GM12878 (cell line): ENCODE measurements around the gene ERVMER34-1. TPM values are rescaled to one million over a fixed set of nuclear protein-coding genes. Genes with fewer than 3 reads are reported as not detected.

Experiments used
- ATF7 ChIP-seq: fragments of 450-650 bp; IDR thresholded peaks from 2 replicates; pipeline ENCODE4 v1.6.1; 2016; ENCODE audit warnings: low read depth, mild to moderate bottlenecking
- BCL3 ChIP-seq: IDR thresholded peaks from 2 replicates; pipeline ENCODE4 v1.6.1; 2011; ENCODE audit warnings: borderline replicate concordance, low read depth, mild to moderate bottlenecking, moderate library complexity, low read length; ENCODE audit not compliant: insufficient read depth, poor library complexity, severe bottlenecking
- CBX5 ChIP-seq: sonication (generic); IDR thresholded peaks from 2 replicates; pipeline ENCODE4 v1.6.1; 2016; ENCODE audit warnings: low read depth, moderate library complexity, mild to moderate bottlenecking, inconsistent platforms
- ELK1 ChIP-seq: IDR thresholded peaks from 2 replicates; pipeline ENCODE4 v1.6.1; 2012; ENCODE audit warnings: low read depth, low read length, improper control_type of control experiment
- FOS ChIP-seq: IDR thresholded peaks from 3 replicates; pipeline ENCODE4 v1.6.1; 2011; ENCODE audit warnings: borderline replicate concordance; ENCODE audit not compliant: insufficient read length; ENCODE audit errors: extremely low read depth
- GABPA ChIP-seq: IDR thresholded peaks from 2 replicates; pipeline ENCODE4 v1.6.1; 2014; ENCODE audit warnings: antibody characterized with exemption, low read depth, mild to moderate bottlenecking, inconsistent platforms
- IKZF2 ChIP-seq, 2 experiments: fragments of 450-650 bp; IDR thresholded peaks; 2 replicates each; pipeline ENCODE4 v1.6.1; 2017; ENCODE audit warnings: mild to moderate bottlenecking in 2 of 2, moderate library complexity in 2 of 2
- IRF3 ChIP-seq: fragments of 450-650 bp; IDR thresholded peaks from 2 replicates; pipeline ENCODE4 v1.6.1; 2014; ENCODE audit warnings: mild to moderate bottlenecking
- MEF2A ChIP-seq: IDR thresholded peaks from 2 replicates; pipeline ENCODE4 v1.6.1; 2011; ENCODE audit warnings: low read depth, mild to moderate bottlenecking, low read length, moderate library complexity; ENCODE audit not compliant: insufficient read depth
- MXI1 ChIP-seq: fragments of 150-350 bp; IDR thresholded peaks from 2 replicates; pipeline ENCODE4 v1.6.1; 2011; ENCODE audit warnings: low read depth, mild to moderate bottlenecking, inconsistent platforms, low read length, improper control_type of control experiment
- NKRF ChIP-seq: fragments of 450-650 bp; conservative IDR thresholded peaks from 2 replicates; pipeline ENCODE4 v1.6.1; 2017; ENCODE audit warnings: mild to moderate bottlenecking, moderate library complexity
- NR2C2 ChIP-seq: IDR thresholded peaks from 2 replicates; pipeline ENCODE4 v1.6.1; 2011; ENCODE audit warnings: borderline replicate concordance, low read depth; ENCODE audit not compliant: control insufficient read depth, insufficient read length
- PKNOX1 ChIP-seq: fragments of 450-650 bp; IDR thresholded peaks from 2 replicates; pipeline ENCODE4 v1.6.1; 2016; ENCODE audit warnings: mild to moderate bottlenecking
- POLR2AphosphoS5 ChIP-seq: IDR thresholded peaks from 2 replicates; pipeline ENCODE4 v1.6.1; 2011; ENCODE audit warnings: mild to moderate bottlenecking, low read length, inconsistent platforms
- RCOR1 ChIP-seq: conservative IDR thresholded peaks from 2 replicates; pipeline ENCODE4 v1.6.1; 2012; ENCODE audit warnings: low read depth, low read length, improper control_type of control experiment
- RELB ChIP-seq: fragments of 450-650 bp; IDR thresholded peaks from 2 replicates; pipeline ENCODE4 v1.6.1; 2017; ENCODE audit warnings: low read depth, mild to moderate bottlenecking, moderate library complexity
- SIN3A ChIP-seq: IDR thresholded peaks from 2 replicates; pipeline ENCODE4 v1.6.1; 2012; ENCODE audit warnings: low read depth, low read length, improper control_type of control experiment
- STAT1 ChIP-seq: fragments of 450-650 bp; conservative IDR thresholded peaks from 2 replicates; pipeline ENCODE4 v1.6.1; 2014; ENCODE audit warnings: antibody characterized with exemption, mild to moderate bottlenecking
- STAT3 ChIP-seq: IDR thresholded peaks from 2 replicates; pipeline ENCODE4 v1.6.1; 2011; ENCODE audit warnings: low read depth, low read length, improper control_type of control experiment
- ZBED1 ChIP-seq: IDR thresholded peaks from 2 replicates; pipeline ENCODE4 v1.6.1; 2016; ENCODE audit warnings: borderline replicate concordance
- ZSCAN29 ChIP-seq: fragments of 450-650 bp; IDR thresholded peaks from 2 replicates; pipeline ENCODE4 v1.6.1; 2017; ENCODE audit warnings: mild to moderate bottlenecking, moderate library complexity
- polyA plus RNA-seq, 11 experiments: library from polyadenylated mRNA; depleted of rRNA in 4 of 11; unstranded in 6 of 11; stranded (reverse) in 5 of 11; fragments of >200 nt; fragmentation: Nextera tagmentation in 4 of 11; fragmentation: Illumina TruSeq in 1 of 11; extraction: Ambion mirVana in 4 of 11; extraction: Trizol in 1 of 11; gene quantifications; 1 replicate in 1 of 11; 2 replicates in 10 of 11; pipeline versions ENCODE4 v1.2.1 to v1.2.3, GENCODE V29; 2011 to 2016; ENCODE audit warnings: inconsistent platforms in 2 of 11, missing spikeins in 2 of 11, low read depth in 1 of 11
- total RNA-seq, 4 experiments: library from RNA; depleted of rRNA in 3 of 4; stranded (reverse); fragments of >200 nt in 3 of 4; fragmentation: Illumina TruSeq in 1 of 4; extraction: Trizol in 1 of 4; gene quantifications; 2 replicates each; pipeline versions ENCODE4 v1.2.1 to v1.2.3, GENCODE V29; 2013 to 2021

Gene ERVMER34-1
- total and polyA plus RNA-seq, 10 of the 15 experiments (the other 5 are each of a cell fraction or from before 2014, with no cell fraction given), result not detected

- TF ChIP-seq ZSCAN29 (no peak), IKZF2 (IDR thresholded peaks at IDR 0.05) (peak; percentile 72 to 81), CBX5 (no peak), RCOR1 (0 out of 2 replicates have a peak, but pooled peaks have one; percentile 57), NKRF (peak; percentile 56), BCL3 (peak; percentile 23), STAT3 (no peak), IRF3 (0 out of 2 replicates have a peak, but pooled peaks have one; percentile 72), NR2C2 (no peak), MXI1 (peak; percentile 48), FOS (peak; percentile 41), POLR2AphosphoS5 (peak; percentile 89), ZBED1 (peak; percentile 46; the same call in 1 of the 2 replicates), RELB (peak; percentile 70; the same call in 1 of the 2 replicates), STAT1 (no peak), SIN3A (peak; percentile 22; the same call in 1 of the 2 replicates), GABPA (no peak), ELK1 (no peak), PKNOX1 (peak; percentile 98), ATF7 (0 out of 2 replicates have a peak, but pooled peaks have one; percentile 28), MEF2A (no peak)
These were observed 29.0 kb downstream of the ERVMER34-1 start (continued) for GRCh38 chr4:52721968-52722815.
